MM.1S (cell line): ENCODE data around the gene COL20A1.

Experiments used
- CTCF ChIP-seq: fragments of 300-600 bp; sonication (generic); IDR thresholded peaks from 2 replicates; pipeline ENCODE4 v1.5.1; 2016; ENCODE audit warnings: antibody characterized with exemption, low read length, mixed read lengths
- EZH2phosphoT487 ChIP-seq: fragments of 300-600 bp; sonication (generic); IDR thresholded peaks from 2 replicates; pipeline ENCODE4 v1.6.1; 2018; ENCODE audit warnings: antibody characterized with exemption, low read length

DNA sequence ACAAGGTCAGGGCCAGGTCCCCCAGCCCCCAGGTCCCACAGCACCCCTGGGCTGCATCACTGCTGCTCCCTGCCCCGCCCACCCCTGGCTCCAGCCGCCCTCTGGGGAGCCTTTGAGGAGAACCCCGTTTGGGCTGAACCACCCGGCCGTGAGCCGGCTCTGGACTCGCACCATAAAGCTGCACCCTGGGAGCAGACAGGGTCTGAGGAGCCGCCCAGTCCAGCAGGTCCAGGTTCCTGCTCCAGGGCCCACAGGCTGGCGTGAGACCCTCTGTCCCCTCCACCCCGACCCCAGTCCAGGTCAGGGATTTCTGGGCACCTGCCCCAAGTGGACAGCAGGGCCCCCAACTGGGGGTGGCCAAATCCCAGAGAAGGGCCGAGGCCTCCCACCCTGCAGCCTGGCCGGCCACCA lies 59.8 kb downstream of the COL20A1 start:
- TF ChIP-seq CTCF, result no peak
- TF ChIP-seq EZH2phosphoT487, result no peak
